Aorta (tissue), 5 donors: ENCODE measurements around the gene DNAJA3. TPM values are rescaled to one million over a fixed set of nuclear protein-coding genes. Genes with fewer than 3 reads are reported as not detected.
A peak's percentile ranks its signal among the peaks of the same experiment; 100 is the strongest.

Experiments
- ATAC-seq: fragments of 200-7000 bp; cut with Tn5 transposase; one replicate; pipeline ENCODE4 v1.9.1; 2022; ENCODE audit warnings: moderate library complexity; ENCODE audit not compliant: low FRiP score
- DNase-seq, 2 donors: peaks; one replicate each; pipeline ENCODE4 v3.0.0-alpha.2; 2020
- H3K27ac ChIP-seq, 2 donors: one replicate each; pipeline ENCODE4 v1.5.1; 2013; ENCODE audit warnings: low read length in 2 of 2, mild to moderate bottlenecking in 2 of 2, moderate library complexity in 2 of 2, control low read depth in 1 of 2, inconsistent platforms in 1 of 2, low read depth in 1 of 2
- H3K27me3 ChIP-seq, 2 donors: one replicate each; pipeline ENCODE4 v1.6.1; 2013; ENCODE audit warnings: control low read depth in 1 of 2, low read length in 1 of 2, mild to moderate bottlenecking in 1 of 2, moderate library complexity in 1 of 2; ENCODE audit not compliant: insufficient read depth in 2 of 2, control insufficient read depth in 1 of 2
- H3K36me3 ChIP-seq, 2 donors: one replicate each; pipeline ENCODE4 v1.6.1; 2013; ENCODE audit warnings: control low read depth in 1 of 2, low read length in 1 of 2, mild to moderate bottlenecking in 1 of 2; ENCODE audit not compliant: insufficient read depth in 2 of 2, control insufficient read depth in 1 of 2
- H3K4me1 ChIP-seq, 2 donors: one replicate each; pipeline ENCODE4 v1.6.1; 2013; ENCODE audit warnings: low read length in 2 of 2, control low read depth in 1 of 2, mild to moderate bottlenecking in 1 of 2, moderate library complexity in 1 of 2; ENCODE audit not compliant: insufficient read depth in 2 of 2, control insufficient read depth in 1 of 2
- H3K4me3 ChIP-seq, 2 donors: one replicate each; pipeline ENCODE4 v1.5.1; 2013; ENCODE audit warnings: low read length in 2 of 2, control low read depth in 1 of 2, mild to moderate bottlenecking in 1 of 2
- H3K9me3 ChIP-seq: one replicate; pipeline ENCODE4 v1.6.1; 2013; ENCODE audit warnings: mild to moderate bottlenecking, low read length; ENCODE audit not compliant: control insufficient read depth
- WGBS, 2 donors: extraction: QIAGEN DNeasy Blood & Tissue Kit; methylation state at CpG; one replicate each; pipeline ENCODE4 v1.1.7; 2013; 5-methylcytosine and 5-hydroxymethylcytosine counted together
- intact Hi-C, 2 donors: fragments of 100-400 bp; cut with DNase I; formaldehyde crosslinking; loops; one replicate each; pipeline versions ENCODE4 v1.14.2 to v1.15.0; 2022
- long read RNA-seq, 2 donors: library from polyadenylated mRNA; unstranded; transcript quantifications; one replicate each; pipeline ENCODE4 v2.0.0, GENCODE V29; 2020 to 2021
- polyA plus RNA-seq, 2 donors: library from polyadenylated mRNA; stranded (reverse); fragments of 200-250 nt; gene quantifications; one replicate each; pipeline ENCODE4 v1.2.3, GENCODE V29; 2013
- total RNA-seq, 2 donors: library from RNA; stranded (reverse); fragmentation: NEBNext Ultra II Directional; extraction: Animal tissue kit (Norgen Biotek cat#: 25700); gene quantifications; one replicate each; pipeline ENCODE4 v1.2.1, GENCODE V29; 2021
- donor health status: healthy with polysubstance abuse.
- donor health status: Bipolar disorder and iron deficiency.
- donor health status: DM: no; HTN: no; CAD: no.
- donor health status: DM: no; HTN: no; CAD: no.
- donor health status: DM: yes; HTN: yes; CAD: no.

The DNAJA3 gene
- total RNA-seq (10 to 100 TPM; 22.7 to 26.6 TPM), polyA plus RNA-seq (10 to 100 TPM; 16.0 to 19.1 TPM)
- long read RNA-seq, donor 1, transcript DNAJA3-201 (12 exons, 2,763 nt), result minor isoform, 31 of 142 reads
- long read RNA-seq, donor 1, transcript DNAJA3-202 (11 exons, 2,591 nt), result major isoform, 92 of 142 reads
- long read RNA-seq, donor 1, partial matches to known transcripts, result 10 of 142 reads
- long read RNA-seq, donor 1, other reads (novel, unspliced or antisense), result 8 of 142 reads
- long read RNA-seq, donor 2, transcript DNAJA3-201 (12 exons, 2,763 nt), result minor isoform, 11 of 35 reads
- long read RNA-seq, donor 2, transcript DNAJA3-202 (11 exons, 2,591 nt), result major isoform, 17 of 35 reads
- long read RNA-seq, donor 2, partial matches to known transcripts, result 2 of 35 reads
- long read RNA-seq, donor 2, other reads (novel, unspliced or antisense), result 4 of 35 reads

GRCh38 chr16:4425378-4426020 lies at the start of gene DNAJA3:
TSS of gene DNAJA3 (plus strand) at chr16:4425868. CDS start at chr16:4425882, 14 bp downstream.
- 0 to 1% methylated on average over 68 of the region's 68 CpGs for WGBS, 2 donors
- H3K4me1 ChIP-seq, result peaks cover 0 to 3% of the 10 kb centered on the region in 2 donors
- peak; percentile 94 to 97 for DNase-seq
- peak within 1 kb of the TSS in 1 of 2 donors; percentile 52 for H3K27ac ChIP-seq
- no peaks in the 10 kb centered on the region for H3K9me3 ChIP-seq
- ATAC-seq, result peak; percentile 99
- peak within 1 kb of the TSS; percentile 45 to 61 for H3K4me3 ChIP-seq
- no peaks in the 10 kb centered on the region for H3K27me3 ChIP-seq
- no peaks in the 10 kb centered on the region for H3K36me3 ChIP-seq
- intact Hi-C loops, result no loop called here

GRCh38 chr16:4376126-4376892 lies 49.4 kb upstream of the DNAJA3 start:
- Histone ChIP-seq H3K27ac (peak overlapping the region; percentile 46 to 94), H3K4me1 (no peaks in the 10 kb centered on the region), H3K36me3 (no peaks in the 10 kb centered on the region), H3K4me3 (no peak overlapping the region), H3K9me3 (no peaks in the 10 kb centered on the region), H3K27me3 (no peaks in the 10 kb centered on the region)
- peak; percentile 96 to 98 for DNase-seq
- intact Hi-C loops, result no loop called here
- 1 to 8% methylated on average over 29 to 31 of the region's 31 CpGs for WGBS, 2 donors
- ATAC-seq, result peak; percentile 79

- ATAC-seq (no peak), DNase-seq (no peak)
- Histone ChIP-seq H3K27me3 (no peaks in the 10 kb centered on the region), H3K27ac (peak overlapping the region; percentile 33 to 91), H3K4me3 (no peak overlapping the region), H3K9me3 (no peaks in the 10 kb centered on the region), H3K36me3 (peaks cover 0 to 5% of the 10 kb centered on the region in 2 donors), H3K4me1 (no peaks in the 10 kb centered on the region)
- WGBS, 2 donors, result 9 to 11% methylated on average over 26 to 27 of the region's 27 CpGs
- intact Hi-C loops, result no loop called here
These were observed 48.6 kb upstream of the DNAJA3 start for GRCh38 chr16:4376893-4377572.

GRCh38 chr16:4377573-4378154 lies 48.0 kb upstream of the DNAJA3 start:
- DNase-seq (no peak), ATAC-seq (no peak)
- Histone ChIP-seq H3K27me3 (no peaks in the 10 kb centered on the region), H3K27ac (peak overlapping the region; percentile 33 to 91), H3K4me3 (no peak overlapping the region), H3K36me3 (peaks cover 0 to 11% of the 10 kb centered on the region in 2 donors), H3K9me3 (no peaks in the 10 kb centered on the region), H3K4me1 (no peaks in the 10 kb centered on the region)
- intact Hi-C loops, result no loop called here
- WGBS, 2 donors, result 12 to 14% methylated on average over 12 of the region's 12 CpGs

DNA sequence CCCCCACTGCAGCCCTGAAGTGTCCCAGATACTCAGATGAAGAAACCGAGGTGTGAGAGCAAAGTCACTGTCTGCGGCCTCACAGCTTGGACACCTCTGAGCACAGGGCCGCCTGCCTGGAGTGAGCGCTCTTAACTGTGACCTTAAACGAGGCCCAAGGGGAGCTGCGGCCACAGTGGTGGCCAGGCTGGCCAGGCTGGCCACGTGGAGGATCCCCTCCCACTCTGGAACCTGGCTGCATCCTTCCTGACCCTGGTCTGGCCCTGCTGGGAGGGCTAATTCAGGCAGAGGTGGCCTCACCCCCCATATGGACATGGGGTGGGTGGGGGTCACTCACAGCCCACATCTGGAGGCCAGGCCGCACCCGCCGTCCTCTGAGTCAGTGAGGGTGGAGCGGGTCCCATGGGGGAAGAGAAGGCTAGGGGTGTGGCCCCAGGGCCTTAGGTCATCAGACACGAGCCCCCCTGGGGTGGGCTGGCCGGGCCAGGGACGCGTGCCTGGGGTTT lies 47.5 kb upstream of the DNAJA3 start:
- 17 to 21% methylated on average over 15 of the region's 15 CpGs for WGBS, 2 donors
- intact Hi-C loops, result no loop called here
- Histone ChIP-seq H3K4me1 (no peaks in the 10 kb centered on the region), H3K9me3 (no peaks in the 10 kb centered on the region), H3K27ac (peak overlapping the region; percentile 33 to 91), H3K36me3 (peaks cover 0 to 13% of the 10 kb centered on the region in 2 donors), H3K4me3 (no peak overlapping the region), H3K27me3 (no peaks in the 10 kb centered on the region)
- ATAC-seq (no peak), DNase-seq (peak; percentile 76 to 91)

DNA sequence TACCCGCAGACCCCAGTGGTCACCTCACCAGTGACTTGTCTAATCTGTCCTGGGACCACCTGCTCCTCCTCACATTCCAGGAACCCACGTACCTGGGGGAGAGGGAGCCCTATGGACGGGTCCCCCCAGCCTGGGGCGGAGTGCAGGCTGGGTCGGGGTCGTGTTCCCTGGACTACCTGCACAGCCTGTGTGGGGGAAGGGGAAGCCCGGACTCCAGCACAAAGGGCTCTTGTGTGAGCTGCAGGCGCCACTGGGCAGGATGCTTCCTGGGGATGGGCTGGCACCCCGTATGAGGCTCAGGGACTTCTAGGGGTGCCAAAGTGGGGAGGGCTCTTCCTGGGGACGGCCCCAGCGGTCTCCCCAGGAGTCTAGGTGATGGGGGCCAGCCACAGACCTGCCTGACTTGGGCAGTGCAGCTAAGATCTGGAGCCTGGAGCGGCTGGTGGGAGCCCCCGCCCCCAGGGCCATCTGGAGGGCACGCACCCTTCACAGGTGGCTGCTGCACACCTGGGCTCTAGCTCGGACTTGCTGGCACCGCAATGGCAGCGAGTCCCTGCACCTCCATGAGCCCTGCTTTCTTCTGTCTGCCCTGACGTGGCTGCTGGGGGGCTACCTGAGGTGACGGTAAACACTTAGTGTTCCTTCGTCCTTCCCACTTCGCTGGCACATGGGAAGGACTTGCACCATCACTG lies 46.5 kb upstream of the DNAJA3 start:
- 73 to 76% methylated on average over 21 of the region's 21 CpGs for WGBS, 2 donors
- ATAC-seq (no peak), DNase-seq (peak in 1 of 2 donors; percentile 48)
- intact Hi-C loops, result no loop called here
- H3K4me3 ChIP-seq, result no peak overlapping the region
- no peaks in the 10 kb centered on the region for H3K27me3 ChIP-seq
- H3K27ac ChIP-seq, result peak overlapping the region; percentile 57 to 91
- H3K4me1 ChIP-seq, result no peaks in the 10 kb centered on the region
- H3K9me3 ChIP-seq, result no peaks in the 10 kb centered on the region
- peaks cover 0 to 13% of the 10 kb centered on the region in 2 donors for H3K36me3 ChIP-seq

DNA sequence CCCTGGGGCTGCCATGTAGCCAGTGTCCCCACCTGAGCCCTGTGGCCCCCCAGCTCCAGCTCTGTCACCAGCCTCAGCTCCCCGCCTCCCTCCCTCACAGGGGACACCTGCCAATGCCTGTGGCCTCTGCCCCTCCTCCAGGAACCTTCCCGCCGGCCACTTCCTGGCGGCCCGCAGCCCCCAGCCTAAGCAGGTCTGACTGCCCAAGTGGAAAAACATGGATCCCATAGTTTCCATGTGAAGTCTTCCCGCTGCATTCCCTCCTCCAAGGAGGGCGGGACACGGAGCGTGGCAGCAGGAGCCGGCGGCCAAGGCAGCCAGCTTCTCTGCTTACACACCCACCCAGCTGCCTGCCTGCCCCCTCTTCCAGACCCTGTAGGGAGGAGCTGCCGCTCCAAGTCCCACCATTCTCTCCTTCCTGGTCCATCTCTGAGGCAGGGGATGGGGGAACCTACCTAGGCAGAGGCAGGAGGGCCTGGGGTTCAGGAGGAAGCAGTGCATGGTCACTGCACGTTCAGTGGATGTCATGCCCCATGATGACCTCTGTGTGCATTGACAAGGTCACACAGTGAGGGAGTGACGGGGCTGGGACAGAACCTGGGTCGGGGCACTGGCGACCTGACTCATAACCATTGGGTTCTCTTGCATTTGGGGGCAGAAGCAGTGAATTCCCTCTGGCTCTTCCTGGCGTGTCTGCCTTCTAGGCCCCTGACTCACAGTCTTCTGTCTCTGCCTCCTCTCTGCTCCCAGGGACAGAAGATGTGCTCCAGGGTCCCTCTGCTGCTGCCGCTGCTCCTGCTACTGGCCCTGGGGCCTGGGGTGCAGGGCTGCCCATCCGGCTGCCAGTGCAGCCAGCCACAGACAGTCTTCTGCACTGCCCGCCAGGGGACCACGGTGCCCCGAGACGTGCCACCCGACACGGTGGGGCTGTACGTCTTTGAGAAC lies 45.3 kb upstream of the DNAJA3 start:
- H3K36me3 ChIP-seq, result peaks cover 0 to 13% of the 10 kb centered on the region in 2 donors
- peak overlapping the region; percentile 50 to 60 for H3K27ac ChIP-seq
- WGBS, 2 donors, result 20 to 21% methylated on average over 26 of the region's 26 CpGs
- DNase-seq, result peak; percentile 75 to 87
- H3K4me3 ChIP-seq, result no peak overlapping the region
- no peaks in the 10 kb centered on the region for H3K4me1 ChIP-seq
- no peaks in the 10 kb centered on the region for H3K27me3 ChIP-seq
- intact Hi-C loops, result no loop called here
- peak; percentile 4 for ATAC-seq
- no peaks in the 10 kb centered on the region for H3K9me3 ChIP-seq
